ENCODE results near the gene EEPD1.
"Not testable (repeated sequence)": the region's sequence is repeated elsewhere in the genome, so short reads cannot be mapped to it uniquely, and the experiment has no call there.

The EEPD1 gene

GRCh38 chr7:36152756-36153570, at the start of gene EEPD1:
EEPD1 (plus strand) TSS chr7:36153254; CDS start chr7:36154325, 1,071 bp downstream.
- peak; percentile 100 for DNase-seq (ENCODE audit: low read depth)

GRCh38 chr7:36103837-36104561, 49.1 kb upstream of the EEPD1 start:
- no peak for DNase-seq (ENCODE audit: low read depth)

DNA sequence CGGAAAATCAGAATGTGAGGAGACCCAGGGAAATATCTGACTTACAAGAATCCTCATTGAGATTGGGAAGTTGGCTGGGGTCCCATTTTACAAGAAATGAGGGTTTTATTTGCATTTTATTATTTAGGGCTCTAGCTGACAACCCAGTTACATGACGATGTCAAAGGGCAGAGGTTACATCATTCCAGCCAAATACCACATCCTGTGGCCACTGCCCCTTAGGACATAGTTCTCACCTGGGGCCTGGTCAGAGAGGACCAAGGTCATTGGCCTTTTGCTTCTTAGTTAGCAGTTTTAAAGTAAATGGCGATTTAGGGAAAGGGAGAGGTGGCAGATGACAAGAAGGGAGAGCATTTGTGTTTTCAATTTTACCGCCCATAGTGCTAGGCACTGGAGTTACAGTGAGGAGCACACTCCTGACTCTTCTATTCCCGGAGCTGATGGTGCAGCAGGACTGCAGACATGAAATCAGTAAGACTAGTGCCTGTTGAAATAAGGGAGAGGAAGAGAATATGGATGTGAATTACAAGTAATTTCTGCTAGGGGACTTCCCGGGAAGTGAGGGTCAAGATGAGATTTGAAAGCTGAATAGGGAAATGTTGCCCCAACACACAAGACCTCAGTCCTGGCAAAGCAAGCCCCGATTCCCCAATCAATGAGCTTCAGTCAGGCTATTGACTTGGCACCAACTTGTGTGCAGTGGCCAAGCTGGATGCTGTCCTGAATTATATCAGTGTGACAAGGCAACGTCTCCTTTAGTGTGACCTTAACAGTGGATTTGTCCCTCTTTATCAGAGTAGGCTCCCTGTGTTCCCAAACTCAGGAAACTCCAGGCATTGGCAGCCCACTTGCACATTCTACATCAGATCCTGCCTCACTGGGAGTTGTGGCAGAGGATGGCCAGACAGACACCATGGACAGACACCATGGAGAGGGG, 45.8 kb upstream of the EEPD1 start:
- not testable (repeated sequence) for DNase-seq (ENCODE audit: low read depth)

DNA sequence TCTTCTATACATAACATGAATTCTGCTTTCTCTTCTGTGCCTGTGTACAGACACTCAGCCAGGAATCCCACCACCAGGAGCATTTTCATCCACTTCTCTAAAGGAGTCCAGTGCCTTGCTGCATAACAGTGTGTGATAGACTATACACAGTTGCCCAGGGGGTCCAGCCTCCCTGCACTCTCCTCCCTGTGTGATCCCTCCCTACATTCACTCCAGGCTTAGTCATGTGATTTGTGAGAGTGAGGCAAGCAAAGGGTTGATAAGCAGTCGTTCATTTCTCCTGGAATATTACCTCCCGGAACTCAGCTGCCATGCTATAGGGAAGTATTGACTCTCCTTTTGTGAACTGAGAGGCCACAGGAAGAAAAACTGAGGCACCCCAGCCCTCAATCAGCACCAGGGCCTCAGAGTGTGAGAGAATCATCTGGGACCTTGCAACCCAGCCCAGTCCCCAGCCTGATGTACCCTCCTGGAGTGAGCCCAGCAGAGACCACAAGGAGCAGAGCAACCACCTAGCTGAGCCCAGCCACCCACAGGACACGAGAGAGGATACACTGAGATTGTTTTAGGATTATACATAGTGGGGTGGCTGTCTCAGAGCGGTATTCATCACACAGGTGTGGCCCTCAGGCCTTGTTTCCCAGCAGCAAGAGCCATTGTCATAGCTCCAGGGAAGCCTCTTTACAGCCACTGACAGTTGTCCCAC, 45.0 kb upstream of the EEPD1 start:
- DNase-seq (ENCODE audit: low read depth) = no peak

- DNase-seq (ENCODE audit: low read depth) = no peak
Measured at GRCh38 chr7:36109013-36109627, 43.9 kb upstream of the EEPD1 start.

- DNase-seq (ENCODE audit: low read depth) = no peak
Measured at GRCh38 chr7:36110584-36110983, 42.5 kb upstream of the EEPD1 start.

GRCh38 chr7:36112969-36113368, 40.1 kb upstream of the EEPD1 start:
- no peak for DNase-seq (ENCODE audit: low read depth)

- no peak for DNase-seq (ENCODE audit: low read depth)
Measured at GRCh38 chr7:36114355-36114754, 38.7 kb upstream of the EEPD1 start.

DNA sequence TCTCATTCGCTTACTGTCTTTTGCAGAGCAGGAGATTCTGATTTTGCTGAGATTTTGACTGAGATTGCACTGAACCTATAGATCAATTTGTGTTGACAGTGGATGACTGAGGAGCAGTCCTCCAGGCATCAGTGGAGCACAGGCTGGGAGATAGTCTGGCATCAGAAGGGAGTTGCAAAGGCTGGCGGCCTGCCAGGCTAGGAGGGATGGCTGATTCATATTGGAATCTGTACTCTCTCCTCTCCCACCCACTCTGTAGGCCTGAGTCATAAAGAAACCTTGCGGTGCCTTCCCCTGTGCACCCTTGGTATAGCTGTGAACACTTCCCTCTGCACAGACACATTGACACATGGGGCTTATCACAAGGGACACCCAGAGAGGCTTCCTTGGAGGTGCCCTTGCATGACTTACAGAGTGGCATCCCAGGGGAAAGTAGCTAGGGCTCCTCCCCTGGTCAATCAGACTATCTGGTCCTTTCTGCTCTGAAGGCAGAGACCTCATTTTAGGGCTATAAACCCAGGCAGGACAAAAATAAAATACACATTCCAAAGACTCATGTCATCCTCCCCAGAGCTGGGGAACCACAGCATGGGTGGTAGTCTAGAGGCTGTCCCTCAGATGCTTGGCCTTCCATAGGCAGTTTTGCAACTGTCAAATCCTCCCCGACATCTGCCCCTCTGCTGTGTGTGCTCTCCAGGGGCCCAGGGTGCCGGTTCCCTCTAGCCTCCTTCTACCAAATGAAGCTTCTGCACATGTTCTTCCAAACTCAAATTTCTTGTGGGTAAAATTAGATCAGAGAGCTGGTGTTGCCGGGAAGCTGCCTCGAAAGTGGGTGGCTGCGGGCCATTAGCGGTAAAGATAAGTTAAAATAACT, 37.4 kb upstream of the EEPD1 start:
- DNase-seq (ENCODE audit: low read depth) = peak; percentile 13

- DNase-seq (ENCODE audit: low read depth) = no peak
Measured at GRCh38 chr7:36116347-36117202, 36.5 kb upstream of the EEPD1 start.

- DNase-seq (ENCODE audit: low read depth) = no peak
Measured at GRCh38 chr7:36117203-36117840, 35.7 kb upstream of the EEPD1 start.

DNA sequence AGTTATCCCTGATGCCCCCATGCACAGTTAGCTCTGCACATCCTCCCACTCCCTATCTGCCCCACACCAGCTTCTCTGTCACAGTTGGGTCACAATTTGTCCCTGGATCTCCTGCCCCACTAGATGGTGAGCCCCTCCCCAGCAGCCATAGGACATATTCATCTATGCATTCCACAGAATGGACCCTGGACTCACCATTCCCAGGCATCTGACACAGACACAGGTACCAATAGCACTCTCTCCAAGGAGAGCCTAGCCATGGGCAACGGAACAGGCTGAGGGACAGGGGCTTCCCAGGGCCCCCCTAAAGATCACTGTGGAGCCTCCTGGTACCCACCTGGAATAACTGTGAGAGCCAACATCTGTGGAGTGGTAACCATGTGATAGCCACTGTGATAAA, 34.7 kb upstream of the EEPD1 start:
- no peak for DNase-seq (ENCODE audit: low read depth)

DNA sequence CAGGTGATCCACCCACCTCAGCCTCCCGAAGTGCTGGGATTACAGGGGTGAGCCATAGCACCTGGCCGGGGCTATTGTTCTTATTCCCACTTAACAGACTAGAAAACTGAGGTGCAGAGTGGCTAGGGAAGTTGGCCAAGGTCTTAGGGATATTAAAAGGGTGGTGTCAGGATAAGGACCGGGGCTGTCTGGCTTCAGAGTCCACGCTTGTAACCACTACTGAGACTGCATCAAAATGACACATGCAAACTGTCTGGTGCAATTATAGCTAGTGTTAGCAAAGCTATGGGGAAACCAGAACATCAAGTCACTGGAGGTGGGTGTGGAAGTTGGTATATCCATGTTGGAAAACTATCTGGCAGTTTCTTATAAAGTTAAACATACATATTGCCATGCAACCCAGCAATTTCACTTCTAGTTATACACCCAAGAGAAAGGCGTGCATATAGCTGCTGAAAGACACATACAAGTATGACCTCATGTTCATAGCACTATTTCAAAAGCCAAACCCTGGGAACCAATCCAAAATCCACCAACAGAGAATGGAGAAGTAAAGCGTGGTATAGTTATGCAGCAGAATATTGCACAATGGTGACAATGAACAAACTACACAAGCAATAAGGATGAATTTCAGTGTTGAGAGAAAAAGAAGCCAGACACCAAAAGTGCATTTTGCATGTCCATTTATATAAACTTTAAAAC, 33.9 kb upstream of the EEPD1 start:
- DNase-seq (ENCODE audit: low read depth) = no peak

DNA sequence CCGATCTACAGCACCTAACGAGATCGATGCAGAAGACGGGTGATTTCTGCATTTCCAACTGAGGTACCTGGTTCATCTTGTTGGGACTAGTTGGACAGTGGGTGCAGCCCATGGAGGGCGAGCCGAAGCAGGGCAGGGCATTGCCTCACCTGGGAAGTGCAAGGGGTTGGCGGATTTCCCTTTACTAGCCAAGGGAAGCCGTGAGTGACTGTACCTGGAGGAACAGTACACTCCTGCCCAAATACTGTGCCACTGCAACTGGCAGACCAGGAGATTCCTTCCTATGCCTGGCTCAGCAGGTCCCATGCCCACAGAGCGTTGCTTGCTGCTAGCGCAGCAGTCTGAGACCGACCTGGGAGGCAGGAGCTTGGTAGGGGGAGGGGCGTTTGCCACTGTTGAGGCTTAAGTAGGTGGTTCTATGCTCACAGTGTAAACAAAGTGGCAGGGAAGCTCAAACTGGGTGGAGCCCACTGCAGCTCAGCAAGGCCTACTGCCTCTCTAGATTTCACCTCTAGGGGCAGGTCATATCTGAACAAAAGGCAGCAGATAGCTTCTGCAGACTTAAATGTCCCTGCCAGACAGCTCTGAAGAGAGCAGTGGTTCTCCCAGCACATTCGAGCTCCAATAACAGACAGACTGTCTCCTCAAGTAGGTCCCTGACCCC, 32.9 kb upstream of the EEPD1 start:
- DNase-seq (ENCODE audit: low read depth) = not testable (repeated sequence)

- DNase-seq (ENCODE audit: low read depth) = not testable (repeated sequence)
Measured at GRCh38 chr7:36125630-36126029, 27.4 kb upstream of the EEPD1 start.

DNA sequence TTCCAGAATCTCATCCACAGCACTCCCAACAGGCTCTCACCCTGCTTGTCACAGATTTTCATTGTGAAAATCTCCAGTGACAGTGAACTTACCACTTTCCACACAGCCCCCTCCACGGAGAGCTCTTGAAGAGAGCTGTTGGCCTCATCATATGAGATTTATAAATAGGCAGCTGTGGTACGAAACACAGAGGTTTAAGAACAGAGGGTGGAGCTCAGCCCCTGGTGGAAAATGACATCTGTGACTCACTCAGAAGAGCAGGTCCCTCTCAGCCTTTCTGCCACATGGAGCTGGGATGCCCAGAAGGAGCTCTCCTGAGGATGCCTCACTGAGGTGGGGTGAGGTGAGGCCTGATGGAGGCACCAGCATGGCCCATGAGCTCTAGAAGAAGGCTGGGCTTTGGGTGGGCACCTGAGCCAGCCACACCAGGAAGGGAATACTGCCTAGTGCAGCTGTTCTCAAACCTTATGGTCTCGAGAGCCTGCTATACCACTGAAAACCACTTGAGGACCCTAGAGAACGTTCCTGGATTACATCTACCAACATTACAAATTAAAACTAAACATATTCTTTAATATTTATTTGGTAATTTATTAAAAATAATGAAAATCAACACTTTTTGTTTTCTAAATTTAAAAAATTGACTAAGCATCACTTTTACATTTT, 25.8 kb upstream of the EEPD1 start:
- DNase-seq (ENCODE audit: low read depth) = no peak
